ENCODE results near the gene TET2. TPM values are rescaled to one million over a fixed set of nuclear protein-coding genes. Genes with fewer than 3 reads are reported as not detected.

TET2 gene
- 8.7 and 9.9 TPM in 2 replicates for total RNA-seq (2014; rRNA removed; shearing (Covaris generic))
- polyA plus RNA-seq (2014; cell fraction: nucleus; rRNA removed) = 2.7 and 4.6 TPM in 2 replicates

GRCh38 chr4:105146276-105147015, at the start of gene TET2:
Gene TET2, plus strand, starts transcription at chr4:105146876. Its CDS starts 87,067 bp downstream, at chr4:105233943.
- DNase-seq (ENCODE audit: extremely low read depth, low read depth) = peak; percentile 69

GRCh38 chr4:105102016-105102415, 44.7 kb upstream of the TET2 start:
- DNase-seq (ENCODE audit: extremely low read depth, low read depth) = no peak

- DNase-seq (ENCODE audit: extremely low read depth, low read depth) = no peak
Observed at GRCh38 chr4:105106426-105106825, 40.2 kb upstream of the TET2 start.

GRCh38 chr4:105107095-105107856, 39.4 kb upstream of the TET2 start:
- no peak for DNase-seq (ENCODE audit: extremely low read depth, low read depth)

GRCh38 chr4:105108971-105109370, 37.7 kb upstream of the TET2 start:
- no peak for DNase-seq (ENCODE audit: extremely low read depth, low read depth)

GRCh38 chr4:105112274-105112673, 34.4 kb upstream of the TET2 start:
- no peak for DNase-seq (ENCODE audit: extremely low read depth, low read depth)

- DNase-seq (ENCODE audit: extremely low read depth, low read depth) = no peak
Observed at GRCh38 chr4:105113800-105114199, 32.9 kb upstream of the TET2 start.

GRCh38 chr4:105116616-105117319, 29.9 kb upstream of the TET2 start:
- no peak for DNase-seq (ENCODE audit: extremely low read depth, low read depth)

- no peak for DNase-seq (ENCODE audit: extremely low read depth, low read depth)
Observed at GRCh38 chr4:105119356-105119755, 27.3 kb upstream of the TET2 start.

- no peak for DNase-seq (ENCODE audit: extremely low read depth, low read depth)
Observed at GRCh38 chr4:105120626-105121025, 26.1 kb upstream of the TET2 start.

- peak; percentile 20 for DNase-seq (ENCODE audit: extremely low read depth, low read depth)
Observed at GRCh38 chr4:105122350-105122749, 24.3 kb upstream of the TET2 start.

- no peak for DNase-seq (ENCODE audit: extremely low read depth, low read depth)
Observed at GRCh38 chr4:105126311-105127169, 20.1 kb upstream of the TET2 start.

- DNase-seq (ENCODE audit: extremely low read depth, low read depth) = no peak
Observed at GRCh38 chr4:105127170-105127445, 19.6 kb upstream of the TET2 start.

GRCh38 chr4:105128208-105128607, 18.5 kb upstream of the TET2 start:
- DNase-seq (ENCODE audit: extremely low read depth, low read depth) = no peak

GRCh38 chr4:105129286-105130040, 17.2 kb upstream of the TET2 start:
- DNase-seq (ENCODE audit: extremely low read depth, low read depth) = no peak

GRCh38 chr4:105130945-105131344, 15.7 kb upstream of the TET2 start:
- DNase-seq (ENCODE audit: extremely low read depth, low read depth) = no peak

- no peak for DNase-seq (ENCODE audit: extremely low read depth, low read depth)
Observed at GRCh38 chr4:105133976-105134375, 12.7 kb upstream of the TET2 start.

GRCh38 chr4:105135785-105136184, 10.9 kb upstream of the TET2 start:
- DNase-seq (ENCODE audit: extremely low read depth, low read depth) = no peak

GRCh38 chr4:105137121-105137875, 9.4 kb upstream of the TET2 start:
- DNase-seq (ENCODE audit: extremely low read depth, low read depth) = no peak

Measured in NCI-H460 (cell line).